Skeletal muscle tissue (tissue), 4 donors: Measurements from ENCODE around the gene UHMK1. TPM values are rescaled to one million over a fixed set of nuclear protein-coding genes. Genes with fewer than 3 reads are reported as not detected.

Source experiments
- H3K27ac ChIP-seq: one replicate; pipeline ENCODE4 v1.7.0; 2013; ENCODE audit warnings: mild to moderate bottlenecking, low read depth, low read length, inconsistent platforms
- H3K27me3 ChIP-seq, 3 donors: one replicate each; pipeline ENCODE4 v1.7.0; 2013; ENCODE audit warnings: low read length in 3 of 3; ENCODE audit not compliant: control insufficient read depth in 3 of 3, insufficient read depth in 3 of 3
- H3K36me3 ChIP-seq, 3 donors: one replicate each; pipeline ENCODE4 v1.7.0; 2013; ENCODE audit warnings: low read length in 3 of 3; ENCODE audit not compliant: control insufficient read depth in 3 of 3, insufficient read depth in 3 of 3
- H3K4me1 ChIP-seq, 3 donors: one replicate each; pipeline ENCODE4 v1.7.0; 2013; ENCODE audit warnings: low read length in 3 of 3, mild to moderate bottlenecking in 3 of 3; ENCODE audit not compliant: control insufficient read depth in 3 of 3, insufficient read depth in 3 of 3
- H3K4me3 ChIP-seq, 3 donors: one replicate each; pipeline ENCODE4 v1.7.0; 2013; ENCODE audit warnings: low read length in 3 of 3
- H3K9ac ChIP-seq, 3 donors: one replicate each; pipeline ENCODE4 v1.7.0; 2013; ENCODE audit warnings: low read length in 3 of 3, mild to moderate bottlenecking in 3 of 3, moderate library complexity in 2 of 3, low read depth in 1 of 3
- H3K9me3 ChIP-seq, 3 donors: one replicate each; pipeline ENCODE4 v1.7.0; 2013; ENCODE audit warnings: low read length in 3 of 3; ENCODE audit not compliant: control insufficient read depth in 3 of 3
- total RNA-seq: library from RNA; depleted of rRNA; stranded (reverse); fragments of >200 nt; gene quantifications from one replicate; pipeline ENCODE4 v1.2.3, GENCODE V29; 2014
- donor health status: Osteomylitis.

UHMK1 gene
- total RNA-seq, 1 donor from 2014 or later, result 36.0 TPM

DNA sequence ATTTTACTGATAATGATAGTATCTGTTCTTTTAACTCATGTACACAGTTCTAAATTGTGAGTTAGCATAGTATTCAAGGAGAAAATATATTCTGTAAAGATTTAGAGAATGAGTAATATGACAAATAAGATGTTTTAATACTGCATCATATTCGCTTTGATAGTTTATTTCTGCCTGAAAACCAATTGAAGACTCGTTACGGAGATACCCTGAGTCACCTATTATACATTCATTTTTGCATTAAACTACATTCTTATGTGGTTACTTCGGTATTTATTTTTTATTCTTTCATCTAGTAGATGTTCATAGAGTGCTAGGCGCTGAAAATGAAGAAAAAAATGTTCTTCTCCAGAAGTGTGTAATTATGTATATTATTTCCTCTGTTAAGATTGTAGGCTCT, 5.3 kb downstream of the UHMK1 start:
- H3K4me3 ChIP-seq, result no peak overlapping the region
- H3K9me3 ChIP-seq, result no peaks in the 10 kb centered on the region
- peaks cover 10 to 23% (median 19%) of the 10 kb centered on the region in 3 donors for H3K4me1 ChIP-seq
- no peaks in the 10 kb centered on the region for H3K27me3 ChIP-seq
- H3K36me3 ChIP-seq, result peaks cover 18 to 44% (median 40%) of the 10 kb centered on the region in 3 donors
- no peak overlapping the region for H3K9ac ChIP-seq
- no peak overlapping the region for H3K27ac ChIP-seq

DNA sequence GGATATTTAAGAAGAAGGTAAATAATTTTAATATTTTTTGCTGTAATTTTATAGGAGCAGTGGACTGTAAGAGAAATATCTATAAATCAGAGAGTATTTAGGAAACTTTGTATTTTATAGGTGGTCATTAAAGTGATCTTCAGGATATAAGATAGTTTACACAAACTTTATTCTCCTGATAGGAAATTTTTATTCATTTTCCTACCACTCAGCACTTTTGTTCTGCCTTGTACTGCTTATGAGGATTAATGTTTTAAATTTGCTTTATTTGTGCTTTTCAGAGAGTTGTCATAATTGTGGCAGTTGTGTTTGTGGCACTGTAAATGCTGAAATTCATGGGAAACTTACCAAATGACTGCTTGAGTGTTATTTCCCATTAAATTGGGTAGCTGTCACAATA, 29.7 kb downstream of the UHMK1 start:
- no peaks in the 10 kb centered on the region for H3K27me3 ChIP-seq
- no peaks in the 10 kb centered on the region for H3K4me1 ChIP-seq
- no peaks in the 10 kb centered on the region for H3K9me3 ChIP-seq
- no peak overlapping the region for H3K9ac ChIP-seq
- no peak overlapping the region for H3K4me3 ChIP-seq
- H3K27ac ChIP-seq, result no peak overlapping the region
- peaks cover 5 to 17% (median 10%) of the 10 kb centered on the region in 3 donors for H3K36me3 ChIP-seq

DNA sequence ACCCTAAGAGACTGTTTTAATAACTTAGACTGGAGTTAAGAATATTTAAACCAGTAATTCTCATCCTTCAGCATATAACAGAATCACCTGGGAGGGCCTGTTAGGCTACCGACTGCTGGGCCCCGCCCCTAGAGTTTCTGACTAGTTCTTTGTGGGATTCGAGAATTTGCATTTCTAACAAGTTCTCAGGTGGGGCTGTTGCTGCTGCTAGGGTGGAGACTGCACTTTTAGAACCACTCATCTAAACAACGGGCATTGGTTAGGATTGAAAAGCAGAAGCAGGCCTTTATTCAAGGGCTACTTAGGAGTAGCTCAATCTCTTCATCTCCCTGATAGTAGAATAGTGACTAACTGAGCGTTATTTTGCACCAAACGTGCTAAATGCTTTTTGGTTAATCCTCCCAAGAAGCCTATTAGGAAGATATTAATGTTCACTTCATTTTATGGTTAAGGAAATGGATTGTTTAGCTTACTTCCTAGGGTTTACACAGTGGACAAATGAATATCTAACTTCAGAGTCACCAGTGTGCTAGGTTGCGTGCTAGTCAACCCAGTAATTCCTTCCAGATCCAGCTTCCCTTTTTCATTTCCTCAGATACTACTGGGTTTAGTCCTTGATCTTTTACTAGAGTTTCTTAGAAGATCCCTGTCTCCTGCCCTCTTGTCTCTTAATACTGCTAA, 32.8 kb downstream of the UHMK1 start:
- Histone ChIP-seq H3K4me3 (no peak overlapping the region), H3K9ac (no peak overlapping the region), H3K4me1 (no peaks in the 10 kb centered on the region), H3K27me3 (no peaks in the 10 kb centered on the region), H3K27ac (no peak overlapping the region), H3K36me3 (peaks cover 0 to 3% (median 0%) of the 10 kb centered on the region in 3 donors), H3K9me3 (no peaks in the 10 kb centered on the region)

- Histone ChIP-seq H3K27me3 (no peaks in the 10 kb centered on the region), H3K9me3 (no peaks in the 10 kb centered on the region), H3K4me1 (no peaks in the 10 kb centered on the region), H3K9ac (no peak overlapping the region), H3K4me3 (no peak overlapping the region), H3K27ac (no peak overlapping the region), H3K36me3 (peaks cover 0 to 3% (median 0%) of the 10 kb centered on the region in 3 donors)
These were observed 33.3 kb downstream of the UHMK1 start for GRCh38 chr1:162530988-162531319.

GRCh38 chr1:162535501-162535900, 37.9 kb downstream of the UHMK1 start:
- Histone ChIP-seq H3K27ac (no peak overlapping the region), H3K9me3 (no peaks in the 10 kb centered on the region), H3K4me1 (no peaks in the 10 kb centered on the region), H3K36me3 (peaks cover 0 to 3% (median 0%) of the 10 kb centered on the region in 3 donors), H3K9ac (no peak overlapping the region), H3K4me3 (no peak overlapping the region), H3K27me3 (no peaks in the 10 kb centered on the region)

DNA sequence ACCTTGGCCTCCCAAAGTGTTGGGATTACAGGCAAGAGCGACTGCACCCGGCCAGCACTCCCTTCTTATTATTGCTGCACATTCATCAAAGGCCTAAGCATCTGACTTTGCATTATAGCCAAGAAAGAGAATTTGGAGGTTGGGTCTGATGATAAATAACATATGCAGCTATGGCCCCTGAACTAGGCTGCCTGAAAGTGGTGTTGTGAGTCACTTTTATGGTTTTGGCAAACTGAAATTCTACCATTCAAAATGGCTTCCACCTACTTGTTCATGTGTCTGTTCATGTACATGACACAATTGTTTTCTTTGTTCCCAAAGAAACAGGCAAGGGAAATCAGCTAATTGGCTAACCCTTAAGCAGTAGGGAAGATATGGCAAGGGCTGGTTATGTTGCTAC, 38.9 kb downstream of the UHMK1 start:
- Histone ChIP-seq H3K27ac (no peak overlapping the region), H3K4me1 (peaks cover 0 to 2% (median 0%) of the 10 kb centered on the region in 3 donors), H3K9me3 (no peaks in the 10 kb centered on the region)

DNA sequence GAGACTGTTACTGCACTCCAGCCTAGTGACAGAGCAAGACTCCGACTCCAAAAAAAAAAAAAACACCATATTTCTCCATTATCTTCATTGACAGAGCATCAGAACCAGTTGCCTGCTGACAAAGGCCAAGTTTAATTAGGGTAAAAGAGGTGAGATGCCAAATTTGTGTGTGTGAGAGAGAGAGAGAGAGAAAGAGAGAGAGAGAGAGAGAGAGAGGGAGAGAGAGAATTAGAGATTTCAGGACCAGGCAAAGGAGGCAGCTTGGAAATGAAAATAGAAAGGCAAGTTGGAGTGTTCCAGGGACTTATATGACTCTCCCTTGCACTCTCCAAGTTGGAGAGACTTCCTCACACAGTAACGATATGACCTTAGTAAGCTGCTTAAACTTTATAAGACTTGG, 39.6 kb downstream of the UHMK1 start:
- peaks cover 0 to 3% (median 2%) of the 10 kb centered on the region in 3 donors for H3K4me1 ChIP-seq
- no peak overlapping the region for H3K27ac ChIP-seq
- H3K36me3 ChIP-seq, result peaks cover 0 to 3% (median 0%) of the 10 kb centered on the region in 3 donors
- H3K9ac ChIP-seq, result no peak overlapping the region
- no peaks in the 10 kb centered on the region for H3K9me3 ChIP-seq
- no peak overlapping the region for H3K4me3 ChIP-seq
- no peaks in the 10 kb centered on the region for H3K27me3 ChIP-seq

More for the DNA sequence above, 38.9 kb downstream of the UHMK1 start:
- peaks cover 0 to 3% (median 0%) of the 10 kb centered on the region in 3 donors for H3K36me3 ChIP-seq
- no peaks in the 10 kb centered on the region for H3K27me3 ChIP-seq
- H3K9ac ChIP-seq, result no peak overlapping the region
- H3K4me3 ChIP-seq, result no peak overlapping the region

DNA sequence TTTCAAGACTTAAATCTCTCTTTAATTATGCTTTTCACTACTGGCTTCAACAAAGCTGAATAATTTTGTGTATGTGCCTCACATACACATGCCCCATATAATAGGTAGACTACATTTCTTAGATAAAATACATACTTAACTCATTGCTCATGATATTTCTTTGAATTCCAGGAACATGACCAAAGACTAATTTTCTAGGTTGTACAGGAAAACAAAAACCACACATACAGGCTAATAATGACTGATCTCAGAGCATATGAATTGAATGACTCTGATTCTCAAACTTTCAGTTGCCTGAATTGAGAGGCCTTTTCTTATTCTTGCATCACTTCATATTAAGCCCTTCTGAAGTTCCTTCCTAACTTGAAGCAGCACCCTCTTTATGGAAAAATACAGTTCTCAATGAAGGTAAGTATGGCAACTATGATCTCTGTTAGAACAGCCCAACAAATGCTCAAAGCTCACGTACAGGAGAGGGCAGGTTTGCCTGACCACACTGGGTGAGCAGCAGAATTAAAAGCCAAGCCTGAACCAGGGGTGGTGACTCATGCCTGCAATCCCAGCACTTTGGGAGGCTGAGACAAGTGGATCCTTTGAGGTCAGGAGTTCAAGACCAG, 41.3 kb downstream of the UHMK1 start:
- H3K9ac ChIP-seq, result no peak overlapping the region

DNA sequence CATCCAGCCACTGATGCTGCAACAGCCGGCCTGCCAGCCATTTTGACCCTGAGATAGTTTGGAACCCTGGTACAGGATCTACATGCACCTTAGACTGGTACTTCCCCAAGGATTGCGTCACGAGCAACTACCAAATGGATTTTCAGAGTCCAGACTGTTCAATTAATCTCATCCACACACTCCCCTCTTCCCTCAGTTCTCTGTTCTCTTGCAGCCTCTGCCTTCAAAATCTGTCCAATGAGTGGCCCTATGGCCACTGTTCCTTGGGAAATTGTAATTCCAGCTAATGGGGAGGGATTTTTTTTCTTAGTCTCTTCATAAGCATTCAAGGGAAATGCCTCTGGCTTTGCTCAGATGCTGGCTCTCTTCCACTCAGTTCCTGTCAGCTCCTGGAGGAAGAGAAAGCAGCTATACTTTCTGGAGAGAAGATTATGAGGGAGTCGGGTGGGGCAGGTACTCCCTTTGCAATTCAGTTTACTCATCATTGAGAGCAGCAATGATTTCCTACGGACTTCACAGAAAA, 44.1 kb downstream of the UHMK1 start:
- Histone ChIP-seq H3K9me3 (no peaks in the 10 kb centered on the region), H3K27ac (peak overlapping the region; percentile 54), H3K27me3 (no peaks in the 10 kb centered on the region), H3K9ac (no peak overlapping the region), H3K36me3 (no peaks in the 10 kb centered on the region), H3K4me1 (peaks cover 0 to 3% (median 2%) of the 10 kb centered on the region in 3 donors), H3K4me3 (no peak overlapping the region)

More for the DNA sequence above, 41.3 kb downstream of the UHMK1 start:
- no peak overlapping the region for H3K4me3 ChIP-seq
- no peaks in the 10 kb centered on the region for H3K27me3 ChIP-seq
- H3K9me3 ChIP-seq, result no peaks in the 10 kb centered on the region
- no peak overlapping the region for H3K27ac ChIP-seq
- H3K36me3 ChIP-seq, result peaks cover 0 to 3% (median 0%) of the 10 kb centered on the region in 3 donors
- H3K4me1 ChIP-seq, result peaks cover 0 to 3% (median 2%) of the 10 kb centered on the region in 3 donors

DNA sequence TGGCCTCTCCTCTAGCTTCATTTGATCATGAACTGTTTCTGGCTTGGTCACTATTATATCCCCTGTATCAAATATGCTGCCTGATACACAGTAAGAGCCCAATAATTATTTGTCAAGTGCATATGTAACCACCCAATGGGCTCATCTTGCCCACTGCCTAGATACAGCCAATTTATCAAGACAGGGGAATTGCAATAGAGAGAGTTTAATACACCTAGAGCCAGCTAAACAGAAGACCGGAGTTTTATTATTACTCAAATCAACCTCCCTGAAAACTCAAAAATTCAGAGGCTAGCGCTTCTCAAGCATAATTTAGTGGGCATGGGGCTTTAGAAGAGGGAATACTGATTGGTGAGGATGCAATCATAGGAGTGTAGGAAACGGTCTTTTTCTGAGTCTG, 45.6 kb downstream of the UHMK1 start:
- Histone ChIP-seq H3K9ac (no peak overlapping the region), H3K27me3 (no peaks in the 10 kb centered on the region), H3K27ac (no peak overlapping the region), H3K4me3 (no peak overlapping the region), H3K36me3 (no peaks in the 10 kb centered on the region), H3K4me1 (peaks cover 0 to 3% (median 2%) of the 10 kb centered on the region in 3 donors), H3K9me3 (no peaks in the 10 kb centered on the region)
